CD4-positive, alpha-beta T cell treated with Interleukin-15 for 1 hour (primary cell): ENCODE results near the gene POGZ.

Source experiments
- DNase-seq: peaks from one replicate; pipeline ENCODE4 v3.0.0-alpha.2; 2020

The POGZ gene, protein sequence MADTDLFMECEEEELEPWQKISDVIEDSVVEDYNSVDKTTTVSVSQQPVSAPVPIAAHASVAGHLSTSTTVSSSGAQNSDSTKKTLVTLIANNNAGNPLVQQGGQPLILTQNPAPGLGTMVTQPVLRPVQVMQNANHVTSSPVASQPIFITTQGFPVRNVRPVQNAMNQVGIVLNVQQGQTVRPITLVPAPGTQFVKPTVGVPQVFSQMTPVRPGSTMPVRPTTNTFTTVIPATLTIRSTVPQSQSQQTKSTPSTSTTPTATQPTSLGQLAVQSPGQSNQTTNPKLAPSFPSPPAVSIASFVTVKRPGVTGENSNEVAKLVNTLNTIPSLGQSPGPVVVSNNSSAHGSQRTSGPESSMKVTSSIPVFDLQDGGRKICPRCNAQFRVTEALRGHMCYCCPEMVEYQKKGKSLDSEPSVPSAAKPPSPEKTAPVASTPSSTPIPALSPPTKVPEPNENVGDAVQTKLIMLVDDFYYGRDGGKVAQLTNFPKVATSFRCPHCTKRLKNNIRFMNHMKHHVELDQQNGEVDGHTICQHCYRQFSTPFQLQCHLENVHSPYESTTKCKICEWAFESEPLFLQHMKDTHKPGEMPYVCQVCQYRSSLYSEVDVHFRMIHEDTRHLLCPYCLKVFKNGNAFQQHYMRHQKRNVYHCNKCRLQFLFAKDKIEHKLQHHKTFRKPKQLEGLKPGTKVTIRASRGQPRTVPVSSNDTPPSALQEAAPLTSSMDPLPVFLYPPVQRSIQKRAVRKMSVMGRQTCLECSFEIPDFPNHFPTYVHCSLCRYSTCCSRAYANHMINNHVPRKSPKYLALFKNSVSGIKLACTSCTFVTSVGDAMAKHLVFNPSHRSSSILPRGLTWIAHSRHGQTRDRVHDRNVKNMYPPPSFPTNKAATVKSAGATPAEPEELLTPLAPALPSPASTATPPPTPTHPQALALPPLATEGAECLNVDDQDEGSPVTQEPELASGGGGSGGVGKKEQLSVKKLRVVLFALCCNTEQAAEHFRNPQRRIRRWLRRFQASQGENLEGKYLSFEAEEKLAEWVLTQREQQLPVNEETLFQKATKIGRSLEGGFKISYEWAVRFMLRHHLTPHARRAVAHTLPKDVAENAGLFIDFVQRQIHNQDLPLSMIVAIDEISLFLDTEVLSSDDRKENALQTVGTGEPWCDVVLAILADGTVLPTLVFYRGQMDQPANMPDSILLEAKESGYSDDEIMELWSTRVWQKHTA (N-terminal part only)

DNA sequence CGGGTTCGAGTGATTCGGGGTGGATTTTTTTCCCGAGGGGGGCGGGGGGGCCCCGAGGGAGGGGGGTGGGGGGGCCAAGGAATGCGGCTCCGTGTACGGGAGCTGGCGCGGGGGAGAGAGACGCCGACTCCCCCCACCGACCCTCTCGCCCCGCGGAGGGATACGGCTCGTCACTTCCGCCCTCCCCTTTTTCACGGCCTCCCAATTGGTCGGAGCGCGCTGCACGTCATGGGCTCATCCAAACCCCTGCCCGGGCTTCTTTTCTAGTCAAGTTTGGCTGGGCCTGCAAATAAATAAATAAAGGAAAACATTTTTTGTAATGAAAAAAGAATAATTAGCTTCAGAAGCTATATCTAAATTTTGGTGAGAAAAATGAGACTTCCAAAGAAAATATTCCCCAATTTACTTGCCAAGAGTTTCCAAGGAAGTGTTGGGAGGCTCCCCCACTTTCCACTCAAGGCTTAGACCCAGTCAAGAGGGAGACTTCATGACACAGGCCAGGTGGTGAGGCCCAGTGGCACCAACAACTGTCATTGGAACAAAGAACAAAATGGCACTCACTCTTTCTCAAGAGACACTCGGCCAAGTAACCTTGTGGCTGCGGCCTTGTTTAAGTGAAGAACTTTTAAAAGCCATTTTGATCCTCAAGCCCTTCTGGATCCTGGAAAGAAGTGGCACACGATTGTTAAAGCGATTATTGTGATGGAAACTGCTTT lies at the start of gene POGZ:
POGZ (minus strand) TSS at position 164 of the 716 bp plus-strand sequence. CDS start 17,290 bp downstream, outside the sequence.
- DNase-seq, result peak; percentile 94

DNA sequence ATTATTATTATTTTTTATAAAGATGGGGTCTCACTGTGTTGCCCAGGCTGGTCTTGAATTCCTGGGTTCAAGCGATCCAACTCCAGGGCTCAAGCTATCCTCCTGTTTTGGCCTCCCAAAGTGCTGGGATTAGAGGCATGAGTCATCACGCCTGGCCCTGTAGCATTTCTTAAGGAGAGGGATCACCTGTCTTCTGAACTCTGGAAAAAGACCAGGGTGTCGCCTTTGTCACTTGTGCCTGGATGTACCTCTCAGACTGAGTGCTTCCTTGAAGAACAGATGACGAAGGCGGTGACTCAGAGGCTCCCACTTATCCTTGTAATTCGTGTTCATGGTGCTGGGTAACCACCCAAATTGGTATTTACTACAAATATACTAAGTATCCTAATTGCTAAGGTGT lies 49.5 kb upstream of the POGZ start:
- no peak for DNase-seq

DNA sequence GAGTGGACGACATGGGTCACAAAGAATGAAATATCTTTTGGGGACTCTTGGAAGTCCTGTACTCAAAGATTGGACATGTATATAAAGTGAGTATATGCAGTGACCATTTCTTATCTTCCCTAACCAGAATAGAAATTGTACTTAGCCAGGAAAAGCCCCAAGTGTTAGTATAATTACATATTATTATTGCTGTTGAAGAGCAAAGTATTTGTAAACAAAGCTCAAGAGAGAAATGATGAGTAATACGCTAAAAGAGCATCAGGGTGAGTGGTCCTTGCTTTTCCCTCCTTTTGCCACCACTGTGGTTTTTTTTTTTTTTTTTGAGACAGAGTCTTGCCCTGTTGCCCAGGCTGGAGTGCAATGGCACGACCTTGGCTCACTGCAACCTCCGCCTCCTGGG lies 45.5 kb upstream of the POGZ start:
- DNase-seq, result no peak

DNA sequence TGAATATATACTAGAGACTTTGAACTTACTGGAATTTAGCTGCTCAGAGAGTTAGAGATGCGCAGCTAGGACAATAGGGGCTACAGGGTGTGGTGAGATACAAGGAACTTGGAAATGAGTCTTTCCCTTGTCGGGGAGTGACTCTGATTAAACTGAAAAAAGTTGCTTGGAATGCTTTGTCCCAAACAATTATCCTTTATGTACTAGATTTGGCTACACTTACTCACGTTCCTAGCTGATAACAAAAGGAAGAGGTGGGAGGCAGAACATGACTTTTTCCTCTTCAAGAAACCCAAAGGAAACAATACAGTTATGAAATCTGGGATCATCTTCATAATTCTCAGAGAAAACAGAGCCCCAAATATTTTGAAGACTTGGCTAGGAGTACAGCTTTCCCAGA lies 45.0 kb upstream of the POGZ start:
- DNase-seq, result no peak

DNA sequence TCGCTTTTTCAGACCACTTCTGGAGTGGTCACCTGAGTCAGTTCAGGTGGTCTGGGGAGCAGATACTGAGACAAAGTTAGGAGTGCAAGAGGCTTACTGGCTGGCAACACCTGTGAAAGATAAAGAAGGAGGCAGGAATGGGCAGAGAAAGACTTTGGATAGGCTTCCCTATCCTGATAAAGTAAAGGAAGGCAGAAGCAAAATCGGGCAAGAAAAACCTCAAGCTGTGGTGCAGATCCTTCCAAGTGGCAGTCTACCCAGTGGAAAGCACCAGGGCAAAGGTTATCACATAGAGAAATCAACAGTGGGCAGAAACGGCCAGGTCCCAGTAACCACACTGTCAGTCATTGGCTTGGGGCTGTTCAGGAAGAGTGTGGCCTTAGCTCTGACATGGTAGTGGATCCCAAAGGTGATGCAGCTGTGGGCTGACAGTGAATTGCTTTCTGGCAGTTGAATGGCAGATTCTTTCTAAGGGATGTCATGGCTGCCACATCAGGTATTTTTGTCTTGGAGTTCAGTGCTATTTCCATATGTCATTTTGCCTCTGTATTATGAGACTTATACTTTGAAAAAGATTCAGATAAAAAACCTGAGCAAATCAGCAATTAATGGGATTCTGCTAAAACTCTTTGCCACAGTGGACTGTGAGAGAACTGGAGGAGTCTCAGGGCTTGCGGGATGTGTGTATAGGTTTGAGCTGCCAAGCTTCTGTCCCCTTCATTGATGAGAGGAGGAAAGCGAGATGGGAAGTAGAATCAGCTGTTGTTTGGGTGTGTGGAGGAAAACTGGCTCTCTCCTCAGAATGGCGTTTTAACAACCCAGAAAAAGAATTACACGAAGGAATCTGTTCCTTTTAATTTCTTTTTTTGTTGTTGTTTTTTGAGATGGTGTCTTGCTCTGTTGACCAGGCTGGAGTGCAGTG lies 43.8 kb upstream of the POGZ start:
- no peak for DNase-seq

DNA sequence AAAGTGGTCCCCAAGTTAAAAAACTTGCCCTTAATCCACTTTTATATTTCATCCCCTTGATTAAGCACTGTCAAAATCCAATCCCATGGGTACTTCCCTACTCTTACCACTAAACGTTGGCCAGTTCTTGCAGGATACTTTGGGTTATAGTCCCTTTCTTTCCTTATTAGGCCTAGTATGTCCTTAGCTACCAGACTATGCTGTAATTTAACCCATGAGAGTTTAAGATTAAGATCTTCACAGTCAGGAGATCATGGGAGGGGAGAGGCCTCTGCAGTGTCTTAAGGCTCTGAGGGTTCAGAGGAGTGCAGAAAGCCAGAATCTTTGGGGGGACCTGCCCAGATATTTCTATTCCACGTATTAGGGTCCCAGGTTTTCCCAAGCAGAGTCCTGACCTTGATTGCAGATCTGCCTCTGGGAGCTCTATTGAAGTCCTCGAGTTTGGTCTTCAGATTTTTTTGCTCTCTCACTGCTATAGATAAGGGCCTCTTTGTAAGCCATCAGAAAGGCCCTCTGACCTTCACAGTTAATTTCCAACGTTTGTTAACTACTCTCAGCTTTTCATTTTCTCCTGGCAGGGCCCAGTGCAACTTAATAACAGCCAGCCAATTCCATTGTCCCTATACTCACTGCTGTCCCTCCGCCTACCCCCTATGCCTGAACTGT lies 42.9 kb upstream of the POGZ start:
- DNase-seq, result no peak

DNA sequence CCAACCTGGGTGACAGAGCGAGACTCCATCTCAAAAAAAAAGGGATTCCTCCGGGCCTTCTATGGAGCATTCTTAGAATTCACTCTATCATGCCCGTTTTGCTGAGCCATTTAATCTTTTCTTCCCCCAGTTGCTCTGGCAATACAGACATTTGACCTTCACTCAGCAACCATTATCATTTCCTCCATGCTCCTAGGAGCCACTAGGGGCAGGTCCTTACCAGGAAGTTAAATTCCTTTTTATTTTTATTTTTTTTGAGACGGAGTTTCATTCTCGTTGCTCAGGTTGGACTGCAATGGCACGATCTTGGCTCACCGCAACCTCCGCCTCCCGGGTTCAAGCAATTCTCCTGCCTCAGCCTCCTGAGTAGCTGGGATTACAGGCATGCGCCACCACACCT lies 42.2 kb upstream of the POGZ start:
- DNase-seq, result no peak

DNA sequence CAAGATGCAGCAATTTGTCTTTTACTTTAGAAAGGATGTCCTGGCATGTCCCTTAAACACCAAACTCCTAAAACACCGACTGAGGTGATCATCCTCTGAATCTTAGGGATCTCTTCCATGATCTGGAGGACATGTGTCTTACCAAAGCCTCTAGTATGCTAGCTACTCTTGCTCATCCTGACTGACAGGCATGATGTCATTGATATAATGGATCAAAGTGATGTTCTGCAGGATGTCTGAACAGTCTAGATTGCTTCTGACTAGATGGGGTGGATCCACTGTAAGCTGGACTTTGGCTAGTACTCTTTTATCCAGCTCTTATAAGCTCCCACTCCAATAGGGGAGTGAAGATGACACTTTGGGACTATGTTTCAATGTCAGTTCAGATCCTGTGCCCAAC lies 40.6 kb upstream of the POGZ start:
- DNase-seq, result no peak

DNA sequence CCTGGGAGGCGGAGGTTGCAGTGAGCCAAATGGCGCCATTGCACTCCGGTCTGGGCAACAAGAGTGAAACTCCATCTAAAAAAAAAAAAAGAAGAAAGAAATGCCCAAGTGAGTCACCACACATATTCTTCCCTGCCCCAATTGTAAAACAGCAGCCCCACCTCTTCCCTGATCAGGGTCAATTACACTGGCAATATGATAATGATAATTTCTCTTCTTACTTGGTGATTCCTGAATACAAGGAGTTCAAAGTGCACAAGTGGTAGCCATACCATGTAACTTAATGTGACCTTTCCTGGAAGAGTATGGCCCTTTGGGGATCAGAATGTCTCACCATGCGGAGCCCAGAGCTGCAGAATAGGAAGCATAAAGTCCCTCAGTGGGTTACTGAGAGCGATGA lies 40.1 kb upstream of the POGZ start:
- DNase-seq, result no peak

DNA sequence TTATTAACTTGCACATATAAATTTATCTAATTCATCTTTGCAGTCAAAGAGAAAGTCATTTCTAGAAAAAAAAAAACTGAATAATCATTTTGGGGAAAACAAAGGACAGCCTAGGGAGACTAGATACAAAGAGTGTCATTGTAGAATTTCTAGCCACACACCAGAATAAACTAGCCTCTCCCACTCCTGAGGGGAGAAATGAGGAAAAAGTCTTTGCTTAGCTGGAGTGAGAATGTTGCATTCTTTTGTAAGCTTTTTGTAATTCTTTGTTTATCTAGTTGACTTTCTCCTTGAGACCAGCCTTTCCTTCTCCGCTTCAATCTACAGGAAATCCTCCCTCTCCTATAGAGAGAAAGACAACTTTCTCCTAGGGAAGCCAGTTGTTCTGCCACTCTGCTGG lies 36.0 kb upstream of the POGZ start:
- no peak for DNase-seq

DNA sequence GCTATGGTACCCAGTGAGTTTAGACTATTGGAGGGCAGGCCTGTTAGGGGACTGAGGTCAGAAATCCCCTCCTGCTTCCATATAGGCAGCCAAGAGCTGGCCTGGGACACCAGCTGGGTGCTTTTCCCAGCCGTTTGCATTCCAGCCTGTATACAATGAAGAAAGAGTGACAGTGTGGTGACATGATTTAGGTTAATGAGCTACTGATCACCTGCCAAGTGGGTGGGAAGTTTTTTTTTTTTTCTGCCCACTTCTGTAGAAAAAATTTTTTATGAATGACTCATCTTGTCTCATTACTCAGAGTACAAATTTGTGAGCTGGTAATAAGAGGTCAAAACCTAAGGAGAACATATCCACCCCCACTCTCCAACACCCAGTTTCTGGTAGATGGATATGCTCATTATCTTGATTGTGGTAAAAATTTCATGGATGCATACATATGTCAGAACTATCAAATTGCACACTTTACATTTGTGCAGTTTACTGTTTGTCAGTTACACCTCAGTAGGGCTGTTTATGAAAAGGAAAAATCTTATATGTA lies 35.5 kb upstream of the POGZ start:
- no peak for DNase-seq

DNA sequence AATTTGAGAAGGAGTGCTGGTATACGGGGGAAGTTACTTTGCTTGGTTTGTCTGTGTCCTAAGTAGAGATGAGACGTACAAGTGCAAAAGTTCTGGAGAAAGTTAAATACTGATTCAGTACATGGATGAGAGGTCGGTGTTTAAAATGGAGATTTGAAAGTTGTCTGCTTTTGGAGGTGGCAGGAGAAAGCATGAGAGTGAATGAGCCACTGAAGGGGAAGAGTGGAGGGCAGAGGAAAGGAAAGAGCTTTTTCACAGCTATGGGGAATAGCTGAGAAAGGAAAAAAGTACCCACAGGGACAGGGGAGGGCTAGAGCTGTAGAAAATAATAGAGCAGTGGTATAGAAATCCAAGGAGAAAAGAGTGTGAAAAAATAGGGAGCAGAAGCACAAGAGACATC lies 33.7 kb upstream of the POGZ start:
- no peak for DNase-seq

DNA sequence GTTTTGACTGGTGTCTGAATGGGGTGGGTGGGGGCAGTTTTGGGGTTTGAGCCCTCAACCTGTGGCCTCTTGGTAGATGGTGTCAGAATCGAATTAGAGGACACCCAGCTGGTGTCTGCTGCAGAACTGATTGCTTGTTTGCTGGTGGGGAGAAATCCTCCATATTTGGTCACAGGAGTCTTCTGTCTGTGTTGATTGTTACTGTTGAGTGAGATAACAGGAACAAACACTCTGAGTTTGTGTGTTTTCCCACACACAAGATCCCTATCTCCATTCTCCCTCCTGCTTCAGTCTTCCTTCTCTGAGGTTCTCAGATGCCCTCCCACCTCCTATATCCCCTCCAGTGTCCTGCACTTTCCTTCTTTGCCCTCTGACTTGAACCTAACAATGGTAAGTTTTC lies 32.8 kb upstream of the POGZ start:
- DNase-seq, result no peak

DNA sequence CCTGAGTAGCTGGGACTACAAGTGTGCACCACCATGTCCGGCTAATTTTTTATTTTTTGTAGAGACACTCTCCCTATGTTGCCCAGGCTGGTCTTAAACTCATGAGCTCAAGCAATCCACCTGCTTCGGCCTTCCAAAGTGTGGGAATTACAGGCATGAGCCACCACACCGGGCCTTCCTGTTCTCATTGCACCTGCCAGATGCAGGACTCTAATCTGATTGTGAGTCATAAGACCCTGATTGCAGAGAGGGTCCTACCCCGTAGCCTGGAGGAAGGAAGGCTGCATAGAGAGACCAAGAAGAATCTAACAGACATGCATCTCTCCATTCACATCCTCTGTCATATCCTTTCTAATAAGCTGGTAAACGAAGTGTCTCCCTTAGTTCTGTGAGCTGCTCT lies 32.3 kb upstream of the POGZ start:
- no peak for DNase-seq

DNA sequence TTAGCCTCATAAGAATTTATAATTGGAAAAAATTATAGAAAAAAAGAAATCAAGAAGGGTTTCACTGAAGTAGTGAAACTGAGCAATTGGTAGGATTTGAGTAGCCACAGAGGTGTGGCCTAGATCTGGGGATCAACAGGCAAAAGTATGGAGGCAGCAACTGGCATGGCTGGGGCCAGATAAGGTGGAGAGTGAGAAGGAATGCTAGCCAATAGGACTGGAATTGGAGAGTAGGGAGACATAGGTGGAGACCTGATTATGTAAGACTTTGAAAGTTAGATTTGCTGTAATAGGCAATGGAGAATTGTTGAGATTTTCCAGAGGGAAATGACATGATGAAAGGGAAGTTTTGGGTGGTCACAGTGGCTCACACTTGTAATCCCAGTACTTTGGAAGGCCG lies 27.3 kb upstream of the POGZ start:
- DNase-seq, result no peak

DNA sequence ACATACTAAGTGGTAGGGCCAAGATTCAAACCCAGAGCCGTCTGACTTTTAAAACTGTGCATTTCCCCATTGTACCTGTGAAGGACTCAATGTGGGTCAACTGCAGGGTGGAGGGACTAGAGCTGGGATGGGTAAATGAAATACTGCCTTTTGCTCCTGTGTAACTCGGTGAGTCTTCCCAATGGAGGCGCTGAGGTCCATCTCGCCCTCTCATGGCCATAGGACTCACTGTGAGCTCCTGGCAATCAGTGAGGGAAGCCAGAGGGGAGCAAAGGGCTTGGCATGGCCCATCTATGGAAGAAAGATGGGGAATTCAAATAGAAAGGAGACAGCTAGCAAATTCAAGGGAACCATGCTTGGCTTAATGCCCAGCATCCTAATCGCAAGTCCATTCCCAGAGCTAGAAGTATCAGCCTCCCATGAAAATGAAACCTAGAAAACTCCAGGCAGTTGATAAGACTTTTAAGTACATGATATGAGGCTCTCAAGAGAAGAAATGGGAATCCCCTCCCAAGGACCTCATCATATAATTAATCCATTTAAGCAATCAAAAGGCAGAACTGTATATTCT lies 26.5 kb upstream of the POGZ start:
- no peak for DNase-seq

DNA sequence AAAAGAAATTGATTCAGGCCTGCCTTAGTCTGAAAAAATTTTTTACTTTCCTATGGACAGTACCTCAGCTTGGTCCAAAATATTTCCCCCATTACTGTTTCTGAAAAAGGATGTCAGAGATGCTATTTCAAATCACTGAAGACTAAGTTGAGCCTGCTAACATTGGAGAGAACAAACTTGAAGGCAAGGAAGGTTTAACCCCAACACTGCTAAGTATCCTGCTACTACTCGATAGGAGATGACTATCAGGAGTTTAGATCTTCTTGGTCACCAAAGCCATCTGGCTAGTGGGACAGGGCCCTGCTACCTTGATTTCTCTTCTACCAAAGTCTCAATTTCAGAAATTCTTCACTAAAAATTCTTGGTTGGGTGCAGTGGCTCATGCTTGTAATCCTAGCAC lies 22.7 kb upstream of the POGZ start:
- no peak for DNase-seq

DNA sequence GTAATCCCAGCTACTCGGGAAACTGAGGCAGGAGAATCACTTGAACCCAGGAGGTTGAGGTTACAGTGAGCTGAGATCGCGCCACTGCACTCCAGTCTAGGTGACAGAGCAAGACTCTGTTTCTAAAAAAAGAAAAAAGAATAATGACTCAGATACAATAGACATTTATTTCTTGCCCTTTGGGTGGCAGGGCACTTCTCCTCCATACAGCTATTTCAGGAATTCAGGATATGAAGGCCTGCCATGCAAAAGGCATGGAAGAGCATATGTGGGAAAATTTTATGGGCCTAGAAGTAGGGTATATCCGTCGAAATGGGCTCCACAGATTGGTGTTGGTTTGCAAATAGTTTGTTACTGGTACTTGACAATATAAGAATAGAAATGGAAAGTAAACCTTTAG lies 20.2 kb upstream of the POGZ start:
- DNase-seq, result no peak

DNA sequence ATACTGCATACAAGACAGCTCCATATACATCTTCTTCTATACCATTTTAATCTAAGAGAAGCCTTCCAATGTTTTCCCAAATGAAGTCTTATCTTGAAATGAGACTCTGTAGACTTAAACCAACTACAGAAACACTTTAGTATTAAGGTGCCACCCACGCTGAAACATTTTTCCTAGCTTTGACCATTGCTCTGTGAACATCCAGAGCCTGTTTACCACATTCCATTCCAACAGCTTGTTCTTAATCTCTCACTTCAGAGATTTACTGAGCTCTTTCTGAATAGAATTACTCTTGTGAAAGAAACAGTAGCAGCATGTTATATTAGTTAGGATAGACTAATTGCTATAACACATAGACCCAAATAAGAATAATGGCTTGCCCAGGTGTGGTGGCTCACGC lies 19.6 kb upstream of the POGZ start:
- DNase-seq, result no peak

DNA sequence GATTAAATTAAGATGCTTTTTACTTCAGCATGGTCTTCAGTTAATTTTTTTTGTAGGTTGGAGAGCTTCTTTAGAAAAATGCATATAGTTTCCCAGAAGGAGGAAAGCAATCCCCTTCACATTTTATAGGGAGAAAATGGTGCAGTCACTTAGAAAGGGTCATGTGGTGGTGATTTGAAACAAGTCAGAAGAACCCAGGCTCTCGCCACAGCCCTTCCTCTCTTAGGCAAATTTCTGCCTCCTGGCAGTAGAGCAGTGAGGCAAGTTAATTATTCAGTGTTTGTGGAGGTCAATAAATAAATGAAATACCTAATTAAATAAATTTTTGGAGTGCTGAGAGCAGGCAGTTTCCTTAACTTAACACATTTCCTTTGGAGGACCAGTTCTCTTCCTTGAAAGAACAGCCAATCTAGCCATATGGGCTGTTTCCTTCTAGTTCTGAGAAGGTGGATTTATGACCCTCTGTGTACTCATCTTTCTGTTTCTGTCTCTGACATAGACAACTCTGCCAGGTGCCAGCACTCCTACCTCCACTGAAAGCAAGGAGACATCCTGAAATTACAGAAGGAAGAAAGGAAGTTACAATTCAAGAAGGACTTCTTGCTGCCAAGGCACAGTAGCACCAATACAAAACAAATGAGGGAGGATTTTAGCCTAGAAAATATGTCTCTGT lies 19.0 kb upstream of the POGZ start:
- no peak for DNase-seq
